GM12878 (cell line): Measurements from ENCODE around the gene C1QTNF9.

Source experiments
- BHLHE40 ChIP-seq, 2 experiments: fragments of 450-650 bp in 1 of 2; IDR thresholded peaks; 2 replicates each; pipeline ENCODE4 v1.6.1; 2011 to 2017; ENCODE audit warnings: low read depth in 2 of 2, borderline replicate concordance in 1 of 2, improper control_type of control experiment in 1 of 2, low read length in 1 of 2, mild to moderate bottlenecking in 1 of 2
- CREB1 ChIP-seq: IDR thresholded peaks from 2 replicates; pipeline ENCODE4 v1.6.1; 2012; ENCODE audit warnings: low read depth, mild to moderate bottlenecking, inconsistent platforms
- EP300 ChIP-seq, 2 experiments: fragments of 150-350 bp in 1 of 2; IDR thresholded peaks; 2 replicates each; pipeline ENCODE4 v1.6.1; 2011 to 2012; ENCODE audit warnings: low read depth in 2 of 2, low read length in 2 of 2, borderline replicate concordance in 1 of 2, improper control_type of control experiment in 1 of 2, inconsistent platforms in 1 of 2; ENCODE audit not compliant: control insufficient read depth in 1 of 2
- LARP7 ChIP-seq: fragments of 450-650 bp; IDR thresholded peaks from 2 replicates; pipeline ENCODE4 v1.6.1; 2017; ENCODE audit warnings: mild to moderate bottlenecking
- RELA ChIP-seq: fragments of 450-650 bp; IDR thresholded peaks from 2 replicates; pipeline ENCODE4 v1.8.0; 2014; ENCODE audit warnings: borderline replicate concordance; ENCODE audit not compliant: partially characterized antibody
- SRF ChIP-seq, 2 experiments: IDR thresholded peaks; 2 replicates each; pipeline ENCODE4 v1.6.1; 2011; ENCODE audit warnings: low read depth in 2 of 2, low read length in 2 of 2, mild to moderate bottlenecking in 1 of 2, moderate library complexity in 1 of 2
- TF ChIP-seq, protein P1 (sequence below): fragments of 450-650 bp; IDR thresholded peaks from 2 replicates; pipeline ENCODE4 v1.6.1; 2017; ENCODE audit warnings: mild to moderate bottlenecking
- TF ChIP-seq, protein P2 (sequence below), 3 experiments: IDR thresholded peaks in 2 of 3; conservative IDR thresholded peaks in 1 of 3; 2 replicates each; pipeline ENCODE4 v1.5.1; 2011; ENCODE audit warnings: low read depth in 3 of 3, low read length in 3 of 3, mild to moderate bottlenecking in 3 of 3, control low read depth in 2 of 3, moderate library complexity in 2 of 3, inconsistent platforms in 1 of 3, mixed read lengths in 1 of 3; ENCODE audit not compliant: control insufficient read depth in 2 of 3, insufficient read depth in 1 of 3; ENCODE audit errors: extremely low read depth in 1 of 3
- TF ChIP-seq, protein P3 (sequence below): fragments of 450-650 bp; formaldehyde crosslinking; IDR thresholded peaks from 2 replicates; pipeline ENCODE4 v1.4.0; 2022; ENCODE audit warnings: mild to moderate bottlenecking, moderate library complexity
- TF ChIP-seq, protein P4 (sequence below): fragments of 450-650 bp; IDR thresholded peaks from 2 replicates; pipeline ENCODE4 v1.6.1; 2016; ENCODE audit warnings: mild to moderate bottlenecking
- TF ChIP-seq, protein P5 (sequence below): fragments of 450-650 bp; formaldehyde crosslinking; IDR thresholded peaks from 2 replicates; pipeline ENCODE4 v1.4.0; 2020; ENCODE audit warnings: mild to moderate bottlenecking, moderate library complexity
- TF ChIP-seq, protein P6 (sequence below): fragments of 450-650 bp; formaldehyde crosslinking; IDR thresholded peaks from 2 replicates; pipeline ENCODE4 v1.5.0; 2022; ENCODE audit warnings: mild to moderate bottlenecking, missing genetic modification characterization

DNA sequence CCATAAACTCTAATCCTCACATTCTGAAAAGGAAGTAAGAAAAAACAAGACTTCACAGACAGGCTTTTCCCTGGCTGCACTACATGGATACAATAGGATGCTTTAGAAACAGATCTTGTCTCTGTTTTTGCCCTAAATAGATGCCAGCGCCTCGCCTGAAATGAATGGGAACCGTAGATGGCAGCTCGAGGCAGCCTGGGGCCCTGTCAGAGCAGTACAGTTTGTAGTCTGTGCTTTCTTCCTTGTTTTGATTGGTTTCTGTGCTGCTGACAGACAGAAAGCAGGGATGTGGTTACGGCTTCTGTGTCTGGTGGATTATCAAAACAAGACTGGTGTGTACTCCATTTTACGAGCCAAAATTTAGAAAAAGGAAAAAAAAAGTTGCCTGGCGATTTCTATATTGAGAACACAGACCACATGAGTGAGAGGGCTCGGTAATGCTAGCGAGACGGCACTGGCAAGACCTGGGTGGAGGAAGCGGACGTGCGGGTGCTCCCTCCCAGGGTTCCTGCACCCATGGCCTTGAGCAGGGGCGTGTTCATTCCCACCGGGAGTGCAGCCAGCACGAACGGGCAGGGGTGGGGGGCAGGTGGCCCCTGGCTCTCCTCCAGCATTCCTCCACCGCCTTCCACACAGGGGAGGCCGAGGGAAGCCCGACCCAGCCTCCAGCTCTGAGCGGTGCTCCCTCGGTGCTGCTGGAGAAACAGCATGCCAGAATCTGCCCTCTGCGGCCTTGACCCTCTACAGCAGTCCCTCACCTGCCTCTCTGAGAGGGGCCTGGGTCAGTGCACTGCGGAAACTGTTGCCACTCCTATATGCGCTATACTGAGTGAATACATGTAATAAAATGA lies 37.6 kb upstream of the C1QTNF9 start:
- TF ChIP-seq, protein P1, sequence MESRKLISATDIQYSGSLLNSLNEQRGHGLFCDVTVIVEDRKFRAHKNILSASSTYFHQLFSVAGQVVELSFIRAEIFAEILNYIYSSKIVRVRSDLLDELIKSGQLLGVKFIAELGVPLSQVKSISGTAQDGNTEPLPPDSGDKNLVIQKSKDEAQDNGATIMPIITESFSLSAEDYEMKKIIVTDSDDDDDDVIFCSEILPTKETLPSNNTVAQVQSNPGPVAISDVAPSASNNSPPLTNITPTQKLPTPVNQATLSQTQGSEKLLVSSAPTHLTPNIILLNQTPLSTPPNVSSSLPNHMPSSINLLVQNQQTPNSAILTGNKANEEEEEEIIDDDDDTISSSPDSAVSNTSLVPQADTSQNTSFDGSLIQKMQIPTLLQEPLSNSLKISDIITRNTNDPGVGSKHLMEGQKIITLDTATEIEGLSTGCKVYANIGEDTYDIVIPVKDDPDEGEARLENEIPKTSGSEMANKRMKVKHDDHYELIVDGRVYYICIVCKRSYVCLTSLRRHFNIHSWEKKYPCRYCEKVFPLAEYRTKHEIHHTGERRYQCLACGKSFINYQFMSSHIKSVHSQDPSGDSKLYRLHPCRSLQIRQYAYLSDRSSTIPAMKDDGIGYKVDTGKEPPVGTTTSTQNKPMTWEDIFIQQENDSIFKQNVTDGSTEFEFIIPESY = no peak
- no peak for TF ChIP-seq RELA
- peak; percentile 65 for TF ChIP-seq LARP7
- TF ChIP-seq, protein P2, sequence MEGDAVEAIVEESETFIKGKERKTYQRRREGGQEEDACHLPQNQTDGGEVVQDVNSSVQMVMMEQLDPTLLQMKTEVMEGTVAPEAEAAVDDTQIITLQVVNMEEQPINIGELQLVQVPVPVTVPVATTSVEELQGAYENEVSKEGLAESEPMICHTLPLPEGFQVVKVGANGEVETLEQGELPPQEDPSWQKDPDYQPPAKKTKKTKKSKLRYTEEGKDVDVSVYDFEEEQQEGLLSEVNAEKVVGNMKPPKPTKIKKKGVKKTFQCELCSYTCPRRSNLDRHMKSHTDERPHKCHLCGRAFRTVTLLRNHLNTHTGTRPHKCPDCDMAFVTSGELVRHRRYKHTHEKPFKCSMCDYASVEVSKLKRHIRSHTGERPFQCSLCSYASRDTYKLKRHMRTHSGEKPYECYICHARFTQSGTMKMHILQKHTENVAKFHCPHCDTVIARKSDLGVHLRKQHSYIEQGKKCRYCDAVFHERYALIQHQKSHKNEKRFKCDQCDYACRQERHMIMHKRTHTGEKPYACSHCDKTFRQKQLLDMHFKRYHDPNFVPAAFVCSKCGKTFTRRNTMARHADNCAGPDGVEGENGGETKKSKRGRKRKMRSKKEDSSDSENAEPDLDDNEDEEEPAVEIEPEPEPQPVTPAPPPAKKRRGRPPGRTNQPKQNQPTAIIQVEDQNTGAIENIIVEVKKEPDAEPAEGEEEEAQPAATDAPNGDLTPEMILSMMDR (IDR thresholded peaks at IDR 0.05 in 2 of 3, conservative IDR thresholded peaks at IDR 0.05 in 1 of 3; ENCODE audit: control insufficient read depth in 2 of 3, extremely low read depth in 1 of 3, insufficient read depth in 1 of 3, low read depth in 3 of 3, low read length in 3 of 3) = no peak
- TF ChIP-seq, protein P3, sequence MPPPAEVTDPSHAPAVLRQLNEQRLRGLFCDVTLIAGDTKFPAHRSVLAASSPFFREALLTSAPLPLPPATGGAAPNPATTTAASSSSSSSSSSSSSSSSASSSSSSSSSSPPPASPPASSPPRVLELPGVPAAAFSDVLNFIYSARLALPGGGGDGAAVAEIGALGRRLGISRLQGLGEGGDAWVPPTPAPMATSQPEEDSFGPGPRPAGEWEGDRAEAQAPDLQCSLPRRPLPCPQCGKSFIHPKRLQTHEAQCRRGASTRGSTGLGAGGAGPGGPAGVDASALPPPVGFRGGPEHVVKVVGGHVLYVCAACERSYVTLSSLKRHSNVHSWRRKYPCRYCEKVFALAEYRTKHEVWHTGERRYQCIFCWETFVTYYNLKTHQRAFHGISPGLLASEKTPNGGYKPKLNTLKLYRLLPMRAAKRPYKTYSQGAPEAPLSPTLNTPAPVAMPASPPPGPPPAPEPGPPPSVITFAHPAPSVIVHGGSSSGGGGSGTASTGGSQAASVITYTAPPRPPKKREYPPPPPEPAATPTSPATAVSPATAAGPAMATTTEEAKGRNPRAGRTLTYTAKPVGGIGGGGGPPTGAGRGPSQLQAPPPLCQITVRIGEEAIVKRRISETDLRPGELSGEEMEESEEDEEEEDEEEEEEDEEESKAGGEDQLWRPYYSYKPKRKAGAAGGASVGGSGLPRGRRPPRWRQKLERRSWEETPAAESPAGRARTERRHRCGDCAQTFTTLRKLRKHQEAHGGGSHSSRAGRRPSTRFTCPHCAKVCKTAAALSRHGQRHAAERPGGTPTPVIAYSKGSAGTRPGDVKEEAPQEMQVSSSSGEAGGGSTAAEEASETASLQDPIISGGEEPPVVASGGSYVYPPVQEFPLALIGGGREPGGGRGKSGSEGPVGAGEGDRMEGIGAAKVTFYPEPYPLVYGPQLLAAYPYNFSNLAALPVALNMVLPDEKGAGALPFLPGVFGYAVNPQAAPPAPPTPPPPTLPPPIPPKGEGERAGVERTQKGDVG (CRISPR knock-in tag) = no peak
- no peak for TF ChIP-seq SRF (IDR thresholded peaks at IDR 0.05; ENCODE audit: low read depth in 2 of 2, low read length in 2 of 2)
- TF ChIP-seq, protein P4, sequence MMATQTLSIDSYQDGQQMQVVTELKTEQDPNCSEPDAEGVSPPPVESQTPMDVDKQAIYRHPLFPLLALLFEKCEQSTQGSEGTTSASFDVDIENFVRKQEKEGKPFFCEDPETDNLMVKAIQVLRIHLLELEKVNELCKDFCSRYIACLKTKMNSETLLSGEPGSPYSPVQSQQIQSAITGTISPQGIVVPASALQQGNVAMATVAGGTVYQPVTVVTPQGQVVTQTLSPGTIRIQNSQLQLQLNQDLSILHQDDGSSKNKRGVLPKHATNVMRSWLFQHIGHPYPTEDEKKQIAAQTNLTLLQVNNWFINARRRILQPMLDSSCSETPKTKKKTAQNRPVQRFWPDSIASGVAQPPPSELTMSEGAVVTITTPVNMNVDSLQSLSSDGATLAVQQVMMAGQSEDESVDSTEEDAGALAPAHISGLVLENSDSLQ = peak; percentile 93
- TF ChIP-seq EP300 (IDR thresholded peaks at IDR 0.05; ENCODE audit: borderline replicate concordance in 1 of 2, control insufficient read depth in 1 of 2, low read depth in 2 of 2, low read length in 2 of 2) = no peak
- TF ChIP-seq BHLHE40 (IDR thresholded peaks at IDR 0.05; ENCODE audit: borderline replicate concordance in 1 of 2, low read depth in 2 of 2, low read length in 1 of 2) = 0 out of 4 replicates have a peak, but pooled peaks have one; percentile 14 to 31
- TF ChIP-seq CREB1 = peak; percentile 24; the same call in 1 of the 2 replicates
- TF ChIP-seq, protein P5, sequence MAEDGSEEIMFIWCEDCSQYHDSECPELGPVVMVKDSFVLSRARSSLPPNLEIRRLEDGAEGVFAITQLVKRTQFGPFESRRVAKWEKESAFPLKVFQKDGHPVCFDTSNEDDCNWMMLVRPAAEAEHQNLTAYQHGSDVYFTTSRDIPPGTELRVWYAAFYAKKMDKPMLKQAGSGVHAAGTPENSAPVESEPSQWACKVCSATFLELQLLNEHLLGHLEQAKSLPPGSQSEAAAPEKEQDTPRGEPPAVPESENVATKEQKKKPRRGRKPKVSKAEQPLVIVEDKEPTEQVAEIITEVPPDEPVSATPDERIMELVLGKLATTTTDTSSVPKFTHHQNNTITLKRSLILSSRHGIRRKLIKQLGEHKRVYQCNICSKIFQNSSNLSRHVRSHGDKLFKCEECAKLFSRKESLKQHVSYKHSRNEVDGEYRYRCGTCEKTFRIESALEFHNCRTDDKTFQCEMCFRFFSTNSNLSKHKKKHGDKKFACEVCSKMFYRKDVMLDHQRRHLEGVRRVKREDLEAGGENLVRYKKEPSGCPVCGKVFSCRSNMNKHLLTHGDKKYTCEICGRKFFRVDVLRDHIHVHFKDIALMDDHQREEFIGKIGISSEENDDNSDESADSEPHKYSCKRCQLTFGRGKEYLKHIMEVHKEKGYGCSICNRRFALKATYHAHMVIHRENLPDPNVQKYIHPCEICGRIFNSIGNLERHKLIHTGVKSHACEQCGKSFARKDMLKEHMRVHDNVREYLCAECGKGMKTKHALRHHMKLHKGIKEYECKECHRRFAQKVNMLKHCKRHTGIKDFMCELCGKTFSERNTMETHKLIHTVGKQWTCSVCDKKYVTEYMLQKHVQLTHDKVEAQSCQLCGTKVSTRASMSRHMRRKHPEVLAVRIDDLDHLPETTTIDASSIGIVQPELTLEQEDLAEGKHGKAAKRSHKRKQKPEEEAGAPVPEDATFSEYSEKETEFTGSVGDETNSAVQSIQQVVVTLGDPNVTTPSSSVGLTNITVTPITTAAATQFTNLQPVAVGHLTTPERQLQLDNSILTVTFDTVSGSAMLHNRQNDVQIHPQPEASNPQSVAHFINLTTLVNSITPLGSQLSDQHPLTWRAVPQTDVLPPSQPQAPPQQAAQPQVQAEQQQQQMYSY = no peak
- TF ChIP-seq, protein P6, sequence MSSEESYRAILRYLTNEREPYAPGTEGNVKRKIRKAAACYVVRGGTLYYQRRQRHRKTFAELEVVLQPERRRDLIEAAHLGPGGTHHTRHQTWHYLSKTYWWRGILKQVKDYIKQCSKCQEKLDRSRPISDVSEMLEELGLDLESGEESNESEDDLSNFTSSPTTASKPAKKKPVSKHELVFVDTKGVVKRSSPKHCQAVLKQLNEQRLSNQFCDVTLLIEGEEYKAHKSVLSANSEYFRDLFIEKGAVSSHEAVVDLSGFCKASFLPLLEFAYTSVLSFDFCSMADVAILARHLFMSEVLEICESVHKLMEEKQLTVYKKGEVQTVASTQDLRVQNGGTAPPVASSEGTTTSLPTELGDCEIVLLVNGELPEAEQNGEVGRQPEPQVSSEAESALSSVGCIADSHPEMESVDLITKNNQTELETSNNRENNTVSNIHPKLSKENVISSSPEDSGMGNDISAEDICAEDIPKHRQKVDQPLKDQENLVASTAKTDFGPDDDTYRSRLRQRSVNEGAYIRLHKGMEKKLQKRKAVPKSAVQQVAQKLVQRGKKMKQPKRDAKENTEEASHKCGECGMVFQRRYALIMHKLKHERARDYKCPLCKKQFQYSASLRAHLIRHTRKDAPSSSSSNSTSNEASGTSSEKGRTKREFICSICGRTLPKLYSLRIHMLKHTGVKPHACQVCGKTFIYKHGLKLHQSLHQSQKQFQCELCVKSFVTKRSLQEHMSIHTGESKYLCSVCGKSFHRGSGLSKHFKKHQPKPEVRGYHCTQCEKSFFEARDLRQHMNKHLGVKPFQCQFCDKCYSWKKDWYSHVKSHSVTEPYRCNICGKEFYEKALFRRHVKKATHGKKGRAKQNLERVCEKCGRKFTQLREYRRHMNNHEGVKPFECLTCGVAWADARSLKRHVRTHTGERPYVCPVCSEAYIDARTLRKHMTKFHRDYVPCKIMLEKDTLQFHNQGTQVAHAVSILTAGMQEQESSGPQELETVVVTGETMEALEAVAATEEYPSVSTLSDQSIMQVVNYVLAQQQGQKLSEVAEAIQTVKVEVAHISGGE (CRISPR knock-in tag) = no peak
